ENCODE data around the gene R3HDM4.
"Not testable (repeated sequence)": the region's sequence is repeated elsewhere in the genome, so short reads cannot be mapped to it uniquely, and the experiment has no call there.

The R3HDM4 gene

GRCh38 chr19:884420-885211, 28.4 kb downstream of the R3HDM4 start:
- DNase-seq (ENCODE audit: low read depth), result no peak
- TF ChIP-seq, protein P1, sequence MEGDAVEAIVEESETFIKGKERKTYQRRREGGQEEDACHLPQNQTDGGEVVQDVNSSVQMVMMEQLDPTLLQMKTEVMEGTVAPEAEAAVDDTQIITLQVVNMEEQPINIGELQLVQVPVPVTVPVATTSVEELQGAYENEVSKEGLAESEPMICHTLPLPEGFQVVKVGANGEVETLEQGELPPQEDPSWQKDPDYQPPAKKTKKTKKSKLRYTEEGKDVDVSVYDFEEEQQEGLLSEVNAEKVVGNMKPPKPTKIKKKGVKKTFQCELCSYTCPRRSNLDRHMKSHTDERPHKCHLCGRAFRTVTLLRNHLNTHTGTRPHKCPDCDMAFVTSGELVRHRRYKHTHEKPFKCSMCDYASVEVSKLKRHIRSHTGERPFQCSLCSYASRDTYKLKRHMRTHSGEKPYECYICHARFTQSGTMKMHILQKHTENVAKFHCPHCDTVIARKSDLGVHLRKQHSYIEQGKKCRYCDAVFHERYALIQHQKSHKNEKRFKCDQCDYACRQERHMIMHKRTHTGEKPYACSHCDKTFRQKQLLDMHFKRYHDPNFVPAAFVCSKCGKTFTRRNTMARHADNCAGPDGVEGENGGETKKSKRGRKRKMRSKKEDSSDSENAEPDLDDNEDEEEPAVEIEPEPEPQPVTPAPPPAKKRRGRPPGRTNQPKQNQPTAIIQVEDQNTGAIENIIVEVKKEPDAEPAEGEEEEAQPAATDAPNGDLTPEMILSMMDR (IDR thresholded peaks at IDR 0.05; ENCODE audit: insufficient read depth, low read depth, low read length, missing control alignments), result no peak
- no peak overlapping the region for H3K4me3 ChIP-seq (ENCODE audit: low read depth, low read length)

- DNase-seq (ENCODE audit: low read depth), result no peak
- H3K4me3 ChIP-seq (ENCODE audit: low read depth, low read length), result no peak overlapping the region
- TF ChIP-seq, protein P1 (IDR thresholded peaks at IDR 0.05; ENCODE audit: insufficient read depth, low read depth, low read length, missing control alignments), result no peak
Measured at GRCh38 chr19:883661-884211, 29.3 kb downstream of the R3HDM4 start.

DNA sequence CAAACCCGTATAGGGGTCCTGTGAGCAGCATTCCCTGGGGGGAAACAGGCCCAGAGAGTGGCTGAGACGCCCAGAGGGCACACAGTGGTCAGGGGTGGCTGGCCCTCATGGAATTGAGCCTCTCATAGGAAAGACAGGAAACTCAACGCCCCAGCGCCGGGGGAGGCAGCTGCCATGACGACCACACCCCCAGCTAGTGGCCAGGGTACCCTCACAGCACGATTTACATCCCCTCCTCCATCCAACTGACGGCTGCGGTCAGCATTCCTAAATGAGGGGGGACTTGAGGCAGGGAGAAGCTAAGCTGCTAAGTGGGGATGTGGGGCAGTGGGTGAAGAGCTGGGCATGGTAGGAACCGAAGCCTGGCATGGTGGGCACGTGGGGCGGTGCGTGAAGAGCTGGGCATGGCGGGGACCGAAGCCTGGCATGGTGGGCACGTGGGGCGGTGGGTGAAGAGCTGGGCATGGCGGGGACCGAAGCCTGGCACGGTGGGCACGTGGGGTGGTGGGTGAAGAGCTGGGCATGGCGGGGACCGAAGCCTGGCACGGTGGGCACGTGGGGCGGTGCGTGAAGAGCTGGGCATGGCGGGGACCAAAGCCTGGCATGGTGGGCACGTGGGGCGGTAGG, 30.0 kb downstream of the R3HDM4 start:
- no peak for DNase-seq (ENCODE audit: low read depth)
- H3K4me3 ChIP-seq (ENCODE audit: low read depth, low read length), result no peak overlapping the region
- TF ChIP-seq, protein P1 (IDR thresholded peaks at IDR 0.05; ENCODE audit: insufficient read depth, low read depth, low read length, missing control alignments), result no peak

- no peak for DNase-seq (ENCODE audit: low read depth)
- TF ChIP-seq, protein P1 (IDR thresholded peaks at IDR 0.05; ENCODE audit: insufficient read depth, low read depth, low read length, missing control alignments), result no peak
- no peak overlapping the region for H3K4me3 ChIP-seq (ENCODE audit: low read depth, low read length)
Measured at GRCh38 chr19:881385-882071, 31.5 kb downstream of the R3HDM4 start.

DNA sequence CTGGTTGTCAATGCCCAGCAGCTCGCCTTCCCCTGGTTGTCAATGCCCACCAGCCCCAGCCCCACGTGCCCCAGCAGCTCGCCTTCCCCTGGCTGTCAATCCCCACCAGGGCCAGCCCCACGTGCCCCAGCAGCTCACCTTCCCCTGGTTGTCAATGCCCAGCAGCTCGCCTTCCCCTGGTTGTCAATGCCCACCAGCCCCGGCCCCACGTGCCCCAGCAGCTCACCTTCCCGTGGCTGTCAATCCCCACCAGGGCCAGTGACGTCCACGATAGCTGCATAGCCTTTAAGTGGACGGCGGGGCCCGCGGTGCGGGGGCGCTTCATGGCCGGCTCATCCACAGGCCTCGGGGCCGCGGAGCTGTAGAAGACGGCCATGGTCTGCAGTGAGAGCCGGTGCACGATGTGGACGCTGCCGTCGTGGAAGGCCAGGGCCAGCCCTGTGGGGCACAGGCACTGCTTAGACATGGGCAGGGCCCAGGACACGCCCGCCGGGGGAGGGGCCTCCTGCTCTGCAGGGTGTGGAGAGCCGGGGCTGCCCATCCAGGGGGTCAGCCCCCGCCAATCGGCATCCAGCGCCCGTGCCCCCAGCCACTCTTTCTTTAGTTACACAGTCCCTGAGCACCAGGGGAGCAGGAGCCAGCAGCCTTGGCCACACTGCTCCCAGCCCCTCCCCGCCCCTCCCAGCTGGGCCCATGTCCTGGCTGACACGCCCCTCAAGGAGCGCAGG, 33.1 kb downstream of the R3HDM4 start:
- H3K4me3 ChIP-seq (ENCODE audit: low read depth, low read length), result no peak overlapping the region
- TF ChIP-seq, protein P1 (IDR thresholded peaks at IDR 0.05; ENCODE audit: insufficient read depth, low read depth, low read length, missing control alignments), result no peak
- DNase-seq (ENCODE audit: low read depth), result no peak

- not testable (repeated sequence) for DNase-seq (ENCODE audit: low read depth); H3K4me3 ChIP-seq (ENCODE audit: low read depth, low read length)
Measured at GRCh38 chr19:878751-879561, 34.1 kb downstream of the R3HDM4 start.

DNA sequence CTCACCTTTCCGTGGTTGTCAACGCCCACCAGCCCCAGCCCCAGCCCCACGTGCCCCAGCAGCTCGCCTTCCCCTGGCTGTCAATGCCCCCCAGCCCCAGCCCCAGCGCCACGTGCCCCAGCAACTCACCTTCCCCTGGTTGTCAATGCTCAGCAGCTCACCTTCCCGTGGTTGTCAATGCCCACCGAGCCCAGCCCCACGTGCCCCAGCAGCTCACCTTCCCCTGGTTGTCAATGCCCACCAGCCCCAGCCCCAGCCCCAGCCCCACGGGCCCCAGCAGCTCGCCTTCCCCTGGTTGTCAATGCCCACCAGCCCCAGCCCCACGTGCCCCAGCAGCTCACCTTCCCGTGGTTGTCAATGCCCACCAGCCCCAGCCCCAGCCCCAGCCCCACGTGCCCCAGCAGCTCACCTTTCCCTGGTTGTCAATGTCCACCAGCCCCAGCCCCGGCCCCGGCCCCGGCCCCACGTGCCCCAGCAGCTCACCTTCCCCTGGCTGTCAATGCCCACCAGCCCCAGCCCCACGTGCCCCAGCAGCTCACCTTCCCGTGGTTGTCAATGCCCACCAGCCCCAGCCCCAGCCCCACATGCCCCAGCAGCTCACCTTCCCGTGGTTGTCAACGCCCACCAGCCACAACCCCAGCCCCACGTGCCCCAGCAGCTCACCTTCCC, 34.9 kb downstream of the R3HDM4 start:
- H3K4me3 ChIP-seq (ENCODE audit: low read depth, low read length); DNase-seq (ENCODE audit: low read depth): not testable (repeated sequence)
